ENCODE results near the gene CLPTM1L.
"Not testable (repeated sequence)": the region's sequence is repeated elsewhere in the genome, so short reads cannot be mapped to it uniquely, and the experiment has no call there.

The CLPTM1L gene

GRCh38 chr5:1338506-1339070 lies 6.3 kb downstream of the CLPTM1L start:
- DNase-seq = no peak

DNA sequence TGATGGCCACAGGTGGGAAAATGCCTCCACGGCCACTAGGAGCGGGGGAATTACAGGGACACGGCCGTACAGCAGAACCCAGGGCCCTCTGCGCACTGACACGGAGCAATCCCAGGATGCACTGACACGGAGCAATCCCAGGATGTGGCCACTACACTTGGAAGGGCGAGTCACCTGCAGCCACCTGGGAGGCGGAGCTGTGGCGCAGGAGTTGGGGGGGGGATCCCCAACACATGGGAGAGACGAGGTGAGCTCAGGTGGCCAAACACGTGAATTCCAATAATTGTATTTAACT lies 6.8 kb downstream of the CLPTM1L start:
- DNase-seq = no peak

GRCh38 chr5:1337489-1338195 lies 7.3 kb downstream of the CLPTM1L start:
- DNase-seq = no peak

GRCh38 chr5:1336749-1337488 lies 8.0 kb downstream of the CLPTM1L start:
- no peak for DNase-seq

GRCh38 chr5:1336106-1336561 lies 8.8 kb downstream of the CLPTM1L start:
- no peak for DNase-seq

GRCh38 chr5:1335540-1336095 lies 9.3 kb downstream of the CLPTM1L start:
- DNase-seq = no peak

DNA sequence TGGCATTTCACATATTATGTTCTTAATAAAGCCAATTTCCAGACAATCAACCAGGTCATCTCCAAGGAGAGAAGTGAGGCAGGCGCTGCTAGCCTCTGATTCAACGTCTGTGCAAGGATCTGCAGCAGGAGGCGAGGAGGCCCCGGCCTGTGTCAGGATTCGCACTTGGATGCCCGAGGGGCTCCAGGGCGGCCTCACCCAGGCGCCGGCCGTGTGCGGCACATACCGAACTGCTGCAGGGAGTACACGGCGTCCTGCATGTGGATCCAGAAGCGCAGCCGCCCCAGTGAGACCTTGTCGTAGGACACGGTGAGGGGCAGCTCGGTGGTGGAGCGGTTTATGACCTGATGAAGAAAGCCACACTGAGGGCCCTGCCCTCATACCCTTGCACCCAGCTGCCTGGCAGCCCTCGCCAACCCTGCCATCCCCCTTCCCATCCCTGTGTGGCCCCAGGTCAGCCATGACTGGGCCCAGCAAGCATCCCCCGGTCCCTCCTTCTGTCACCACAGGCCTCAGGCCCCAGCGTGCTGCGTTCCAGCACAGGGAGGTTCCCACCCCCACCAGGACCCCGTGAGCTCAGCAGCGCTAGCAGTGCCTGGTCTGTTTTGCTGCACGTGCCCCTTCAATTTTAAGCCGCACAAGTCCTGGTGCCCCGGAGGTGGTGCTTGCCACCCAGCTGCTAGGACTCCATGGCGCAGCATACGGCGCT lies 9.9 kb downstream of the CLPTM1L start:
- DNase-seq = no peak

DNA sequence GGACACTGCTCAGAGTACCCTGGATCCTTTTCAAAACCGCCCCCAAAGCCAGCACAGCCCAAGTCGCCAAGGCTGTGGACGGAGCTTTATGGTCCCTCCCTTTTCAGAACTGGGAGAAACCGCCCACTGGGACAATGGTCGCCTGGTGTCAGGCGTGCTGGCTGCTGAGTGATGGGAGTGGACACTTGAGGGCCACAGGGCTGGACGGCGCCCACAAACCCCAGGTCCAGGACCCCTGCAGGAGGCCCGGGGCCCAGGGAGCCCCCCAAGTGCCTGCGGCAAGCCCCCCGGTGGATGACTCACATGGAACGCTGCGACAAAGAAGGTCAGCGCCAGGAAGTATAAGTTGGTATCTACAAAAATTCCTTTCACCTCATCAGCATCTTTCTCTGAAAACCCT lies 10.9 kb downstream of the CLPTM1L start:
- no peak for DNase-seq

- not testable (repeated sequence) for DNase-seq
Observed at GRCh38 chr5:1333286-1333685, 11.6 kb downstream of the CLPTM1L start.

DNA sequence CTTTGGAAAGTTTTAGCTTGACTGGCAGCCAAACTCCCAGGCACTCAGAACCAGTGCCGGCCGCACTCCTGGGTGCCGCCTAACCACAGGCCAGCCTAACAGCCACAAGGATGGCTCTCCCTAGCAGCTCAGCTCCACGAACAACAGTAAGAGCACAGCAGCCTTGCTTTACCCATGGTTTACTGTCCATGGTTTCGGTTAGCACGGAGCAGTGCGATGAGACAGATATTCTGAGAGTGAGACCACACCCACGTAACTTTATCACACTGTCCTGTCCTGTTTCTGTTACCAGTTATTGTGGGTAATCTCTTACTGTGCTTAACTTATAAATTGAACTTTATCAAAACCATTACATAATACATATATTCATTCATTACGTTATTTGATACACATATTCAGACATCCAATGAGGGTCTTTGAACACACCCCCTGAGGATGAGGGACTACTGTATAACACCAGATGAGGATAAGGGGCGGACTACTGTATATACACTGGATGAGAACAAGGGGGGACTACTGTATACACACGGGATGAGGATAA lies 12.4 kb downstream of the CLPTM1L start:
- DNase-seq = no peak

- no peak for DNase-seq
Observed at GRCh38 chr5:1331861-1332405, 13.0 kb downstream of the CLPTM1L start.

DNA sequence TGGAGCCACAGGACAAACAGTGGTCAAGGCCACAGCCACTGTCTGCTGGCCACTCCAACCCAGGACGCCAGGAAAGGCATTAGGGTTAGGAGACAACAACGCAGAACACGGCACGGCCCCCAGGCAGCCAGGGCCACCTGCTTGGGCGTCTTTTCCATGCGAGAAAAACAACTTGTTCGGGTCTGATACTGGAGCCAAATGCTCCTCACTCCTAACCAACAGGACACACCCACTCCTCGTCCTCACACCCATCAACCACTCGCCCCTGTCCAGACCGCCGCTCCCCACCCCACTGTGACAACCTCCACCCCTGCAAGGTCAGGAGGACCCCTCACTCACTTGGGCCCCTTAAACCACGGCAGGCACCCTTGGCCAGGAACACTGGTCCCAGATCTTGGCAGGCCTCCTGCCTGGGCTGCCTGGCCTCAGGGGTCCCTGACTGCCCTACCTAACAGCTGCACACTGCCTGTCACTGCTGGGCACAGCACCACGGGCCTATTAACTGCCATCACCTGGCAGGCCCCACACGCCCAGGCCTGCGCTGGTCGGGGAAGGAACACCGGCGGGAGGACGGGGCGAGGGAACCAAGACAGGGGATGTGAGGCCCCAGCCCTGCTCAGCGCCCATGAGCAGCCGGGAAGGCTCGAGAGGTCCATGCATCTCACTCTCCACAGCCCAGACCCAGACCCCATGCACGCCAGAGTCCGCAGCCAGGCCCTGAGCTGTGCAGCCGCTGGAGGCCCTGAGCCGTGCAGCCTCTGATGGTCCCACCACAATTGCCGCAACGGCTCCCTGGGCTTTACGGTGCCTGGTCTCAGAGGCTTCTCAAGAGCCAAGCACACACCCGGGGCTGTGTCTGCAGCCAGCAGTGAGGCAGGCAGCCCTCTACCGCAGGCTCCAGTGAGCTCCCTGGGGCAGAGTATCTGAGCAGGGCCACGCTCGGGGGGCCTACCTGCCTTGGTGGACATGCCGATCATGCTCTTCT lies 13.8 kb downstream of the CLPTM1L start:
- no peak for DNase-seq

GRCh38 chr5:1330146-1330846 lies 14.6 kb downstream of the CLPTM1L start:
- no peak for DNase-seq

- DNase-seq = no peak
Observed at GRCh38 chr5:1329111-1329579, 15.8 kb downstream of the CLPTM1L start.

DNA sequence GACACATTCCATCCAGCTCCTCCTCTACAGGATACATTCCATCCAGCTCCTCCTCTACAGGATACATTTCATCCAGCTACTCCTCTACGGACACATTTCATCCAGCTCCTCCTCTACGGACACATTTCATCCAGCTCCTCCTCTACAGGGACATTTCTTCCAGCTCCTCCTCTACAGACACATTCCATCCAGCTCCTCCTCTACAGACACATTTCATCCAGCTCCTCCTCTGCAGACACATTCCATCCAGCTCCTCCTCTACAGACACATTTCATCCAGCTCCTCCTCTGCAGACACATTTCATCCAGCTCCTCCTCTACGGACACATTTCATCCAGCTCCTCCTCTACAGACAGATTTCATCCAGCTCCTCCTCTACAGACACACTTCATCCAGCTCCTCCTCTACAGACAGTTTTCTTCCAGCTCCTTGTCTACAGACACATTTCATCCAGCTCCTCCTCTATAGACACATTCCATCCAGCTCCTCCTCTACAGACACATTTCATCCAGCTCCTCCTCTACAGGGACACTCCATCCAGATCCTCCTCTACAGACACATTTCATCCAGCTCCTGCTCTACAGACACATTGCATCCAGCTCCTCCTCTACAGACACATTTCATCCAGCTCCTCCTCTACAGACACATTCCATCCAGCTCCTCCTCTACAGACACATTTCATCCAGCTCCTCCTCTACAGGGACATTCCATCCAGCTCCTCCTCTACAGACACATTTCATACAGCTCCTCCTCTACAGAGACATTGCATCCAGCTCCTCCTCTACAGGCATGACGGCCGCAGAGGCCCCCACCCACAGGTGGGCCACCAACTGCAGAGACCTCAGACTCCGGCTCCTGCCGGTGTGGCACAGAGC lies 16.4 kb downstream of the CLPTM1L start:
- DNase-seq = not testable (repeated sequence)

- DNase-seq = not testable (repeated sequence)
Observed at GRCh38 chr5:1326901-1327756, 17.8 kb downstream of the CLPTM1L start.

- not testable (repeated sequence) for DNase-seq
Observed at GRCh38 chr5:1326532-1326875, 18.4 kb downstream of the CLPTM1L start.

DNA sequence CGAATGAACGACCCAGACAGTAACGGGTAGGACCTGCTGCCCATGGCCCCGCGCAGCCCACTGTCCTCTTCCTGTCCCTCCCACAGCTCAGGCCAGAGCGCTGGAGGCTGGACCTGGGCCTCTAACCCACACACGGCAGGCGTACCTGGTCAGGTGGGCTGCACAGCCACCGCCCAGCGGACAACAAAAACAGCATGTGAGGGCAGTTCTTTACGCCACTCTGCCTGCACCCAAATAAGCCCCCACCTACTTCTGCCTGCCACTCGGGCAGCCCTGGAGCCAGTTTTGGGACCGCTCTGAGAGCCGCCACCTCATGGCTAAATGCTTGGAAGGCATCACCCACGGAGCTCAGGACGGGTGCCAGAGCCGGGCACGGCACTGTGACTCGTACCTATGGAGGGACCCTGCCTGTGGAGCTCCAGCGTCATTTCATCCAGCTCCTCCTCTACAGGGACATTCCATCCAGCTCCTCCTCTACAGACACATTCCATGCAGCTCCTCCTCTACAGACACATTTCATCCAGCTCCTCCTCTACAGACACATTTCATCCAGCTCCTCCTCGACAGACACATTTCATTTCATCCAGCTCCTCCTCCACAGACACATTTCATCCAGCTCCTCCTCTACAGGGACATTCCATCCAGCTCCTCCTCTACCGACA lies 18.9 kb downstream of the CLPTM1L start:
- no peak for DNase-seq

Data from NCI-H446 treated with DMSO at 0.1 percent for 48 hours (cell line).